Measurements from ENCODE around the gene NCOR1. TPM values are rescaled to one million over a fixed set of nuclear protein-coding genes. Genes with fewer than 3 reads are reported as not detected.

The NCOR1 gene
- total RNA-seq, 2 experiments from 2014 or later: 118 TPM

- no peaks in the 10 kb centered on the region for H3K27me3 ChIP-seq (ENCODE audit: control insufficient read depth in 1 of 2, insufficient read depth in 2 of 2, low read length in 2 of 2)
- H3K9me3 ChIP-seq (ENCODE audit: control insufficient read depth in 1 of 2, insufficient read depth in 1 of 2, low read length in 2 of 2): no peaks in the 10 kb centered on the region
- no peak overlapping the region for H3K27ac Mint-ChIP-seq
- peaks cover 65% of the 10 kb centered on the region for H3K36me3 ChIP-seq (ENCODE audit: insufficient read depth, low read length)
- H3K4me3 Mint-ChIP-seq: no peak overlapping the region
- H3K36me3 Mint-ChIP-seq (ENCODE audit: low read depth): peaks cover 79% of the 10 kb centered on the region
- ATAC-seq (ENCODE audit: poor library complexity) (no peak), DNase-seq (no peak)
- H3K4me1 Mint-ChIP-seq (ENCODE audit: low read depth): peaks cover 18% of the 10 kb centered on the region
- TF ChIP-seq CTCF (IDR thresholded peaks at IDR 0.05): no peak
- intact Hi-C loops (cut with DNase I, micrococcal nuclease): loop anchor here in 1 of 2 experiments (1.0 kb wide), 1 partner anchor 12 kb away; no protein-coding TSS in a partner anchor
- POLR2A ChIA-PET: no interaction called here
- H3K4me3 ChIP-seq (ENCODE audit: low read length): no peak overlapping the region
- no peak overlapping the region for H3K27ac ChIP-seq (ENCODE audit: low read depth in 1 of 2, low read length in 2 of 2)
- no peaks in the 10 kb centered on the region for H3K9me3 Mint-ChIP-seq
- H3K27me3 Mint-ChIP-seq: no peaks in the 10 kb centered on the region
- CTCF ChIA-PET: no interaction called here
- H3K4me1 ChIP-seq (ENCODE audit: insufficient read depth, low read length): no peaks in the 10 kb centered on the region
Measured at GRCh38 chr17:16048811-16049449, 166.4 kb downstream of the NCOR1 start.

DNA sequence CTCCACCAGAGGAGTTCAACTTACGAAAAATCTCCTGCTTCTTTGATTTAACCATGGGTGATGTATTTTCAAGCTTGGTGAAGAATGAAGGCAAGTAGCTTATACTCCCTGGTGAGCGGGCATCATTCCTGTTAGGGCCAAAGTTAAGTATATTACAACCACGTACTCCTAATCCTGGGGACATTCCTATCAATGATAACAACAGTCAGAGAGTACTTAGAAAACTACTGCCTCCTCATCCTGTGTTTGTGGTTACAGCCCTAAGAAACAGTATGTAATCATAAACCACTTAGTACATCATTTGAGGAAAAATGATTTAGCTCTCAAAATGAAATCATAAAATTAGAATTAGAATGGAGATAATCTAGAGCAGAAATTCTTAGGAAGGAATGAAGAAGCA lies 168.4 kb downstream of the NCOR1 start:
- ChIA-PET POLR2A (no interaction called here), CTCF (interaction anchor here (1.0 kb wide), 1 partner anchor 186 kb away, joined by 3 read pairs; no protein-coding TSS in a partner anchor)
- Histone ChIP-seq H3K27me3 (ENCODE audit: control insufficient read depth in 1 of 2, insufficient read depth in 2 of 2, low read length in 2 of 2) (no peaks in the 10 kb centered on the region), H3K4me1 (ENCODE audit: insufficient read depth, low read length) (no peaks in the 10 kb centered on the region), H3K36me3 (ENCODE audit: insufficient read depth, low read length) (peaks cover 76% of the 10 kb centered on the region), H3K27ac (ENCODE audit: low read depth in 1 of 2, low read length in 2 of 2) (no peak overlapping the region), H3K9me3 (ENCODE audit: control insufficient read depth in 1 of 2, insufficient read depth in 1 of 2, low read length in 2 of 2) (no peaks in the 10 kb centered on the region), H3K4me3 (ENCODE audit: low read length) (no peak overlapping the region)
- no peaks in the 10 kb centered on the region for H3K9me3 Mint-ChIP-seq
- no peaks in the 10 kb centered on the region for H3K4me1 Mint-ChIP-seq (ENCODE audit: low read depth)
- DNase-seq (no peak), ATAC-seq (ENCODE audit: poor library complexity) (no peak)
- TF ChIP-seq CTCF (IDR thresholded peaks at IDR 0.05): no peak
- H3K27me3 Mint-ChIP-seq: no peaks in the 10 kb centered on the region
- intact Hi-C loops (cut with DNase I, micrococcal nuclease): no loop called here
- no peak overlapping the region for H3K4me3 Mint-ChIP-seq
- H3K36me3 Mint-ChIP-seq (ENCODE audit: low read depth): peaks cover 79% of the 10 kb centered on the region
- peak overlapping the region; percentile 55 for H3K27ac Mint-ChIP-seq

DNA sequence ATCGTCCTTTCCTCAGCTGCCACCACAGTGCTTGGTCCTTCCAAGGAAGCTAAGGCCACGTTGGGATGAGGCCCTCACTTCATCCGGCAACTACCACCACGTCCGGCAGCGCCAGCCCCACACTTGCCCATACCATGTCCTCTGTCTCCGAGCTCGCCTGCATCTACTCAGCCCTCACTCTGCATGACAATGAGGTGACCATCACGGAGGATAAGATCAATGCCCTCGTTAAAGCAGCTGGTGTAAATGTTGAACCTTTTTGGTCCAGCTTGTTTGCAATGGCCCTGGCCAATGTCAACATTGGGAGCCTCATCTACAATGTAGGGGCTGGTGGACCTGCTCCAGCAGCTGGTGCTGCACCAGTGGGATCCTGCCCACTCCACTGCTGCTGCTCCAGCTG lies 170.8 kb downstream of the NCOR1 start:
- Mint-ChIP-seq H3K27ac (no peak overlapping the region), H3K27me3 (no peaks in the 10 kb centered on the region), H3K4me3 (no peak overlapping the region), H3K4me1 (ENCODE audit: low read depth) (no peaks in the 10 kb centered on the region), H3K9me3 (no peaks in the 10 kb centered on the region), H3K36me3 (ENCODE audit: low read depth) (peaks cover 92% of the 10 kb centered on the region)
- no peaks in the 10 kb centered on the region for H3K9me3 ChIP-seq (ENCODE audit: control insufficient read depth in 1 of 2, insufficient read depth in 1 of 2, low read length in 2 of 2)
- ChIA-PET POLR2A (interaction anchor here (1.0 kb wide), 1 partner anchor 110 kb away, joined by 3 read pairs; no protein-coding TSS in a partner anchor), CTCF (no interaction called here)
- no peaks in the 10 kb centered on the region for H3K4me1 ChIP-seq (ENCODE audit: insufficient read depth, low read length)
- no peak overlapping the region for H3K27ac ChIP-seq (ENCODE audit: low read depth in 1 of 2, low read length in 2 of 2)
- TF ChIP-seq CTCF (IDR thresholded peaks at IDR 0.05): no peak
- no peak for DNase-seq
- intact Hi-C loops (cut with DNase I, micrococcal nuclease): no loop called here
- H3K36me3 ChIP-seq (ENCODE audit: insufficient read depth, low read length): peaks cover 91% of the 10 kb centered on the region
- no peak overlapping the region for H3K4me3 ChIP-seq (ENCODE audit: low read length)
- H3K27me3 ChIP-seq (ENCODE audit: control insufficient read depth in 1 of 2, insufficient read depth in 2 of 2, low read length in 2 of 2): no peaks in the 10 kb centered on the region
- no peak for ATAC-seq (ENCODE audit: poor library complexity)
